Activated CD4-positive, CD25-positive, alpha-beta regulatory T cell treated with anti-CD3 and anti-CD28 coated beads, Interleukin-2, amount 50 U/mL, for 72 hours (primary cell): ENCODE measurements around the gene NFE2L3.
"Not testable (repeated sequence)": the region's sequence is repeated elsewhere in the genome, so short reads cannot be mapped to it uniquely, and the experiment has no call there.

Experiments used
- DNase-seq: peaks from one replicate; pipeline ENCODE4 v3.0.0; 2021

The NFE2L3 gene

DNA sequence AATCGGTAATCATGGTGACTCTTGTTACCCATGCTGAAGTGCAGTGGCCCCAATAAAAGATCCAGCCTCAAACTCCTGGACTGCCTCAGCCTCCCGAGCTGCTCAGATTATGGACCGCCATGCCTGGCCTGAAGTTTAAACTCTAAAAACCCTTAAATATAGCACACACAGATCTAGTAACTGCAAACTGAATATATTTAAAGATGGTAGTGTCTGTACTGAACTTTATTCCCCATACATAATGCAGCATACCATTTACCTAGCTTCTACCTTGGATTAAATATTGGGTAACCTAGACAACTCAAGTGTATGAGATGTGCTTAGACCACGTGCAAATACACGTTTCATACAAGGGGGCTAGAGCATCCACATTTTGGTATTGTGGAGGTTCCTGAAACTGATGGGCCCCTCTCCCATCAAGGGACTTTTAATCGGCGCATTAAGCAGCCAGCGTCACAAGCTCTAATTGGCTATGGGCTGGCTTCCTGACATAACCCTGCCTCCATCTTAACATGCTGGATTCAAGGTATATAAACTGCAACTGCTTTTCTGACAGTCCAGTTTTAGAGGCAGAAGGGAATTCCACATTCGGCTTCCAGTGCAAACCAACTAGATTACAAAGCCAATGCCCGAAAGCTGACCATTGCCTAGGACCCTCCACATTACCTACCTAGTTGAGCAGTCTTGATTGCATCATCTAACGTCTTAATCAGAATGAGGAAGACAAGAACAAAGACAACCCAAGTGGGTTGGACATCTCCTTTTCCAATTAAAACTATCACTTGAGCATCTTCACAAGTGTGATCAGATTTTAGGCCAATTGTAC lies 35.6 kb downstream of the NFE2L3 start:
- DNase-seq, result no peak

- no peak for DNase-seq
Measured at GRCh38 chr7:26188206-26188956, 36.4 kb downstream of the NFE2L3 start.

DNA sequence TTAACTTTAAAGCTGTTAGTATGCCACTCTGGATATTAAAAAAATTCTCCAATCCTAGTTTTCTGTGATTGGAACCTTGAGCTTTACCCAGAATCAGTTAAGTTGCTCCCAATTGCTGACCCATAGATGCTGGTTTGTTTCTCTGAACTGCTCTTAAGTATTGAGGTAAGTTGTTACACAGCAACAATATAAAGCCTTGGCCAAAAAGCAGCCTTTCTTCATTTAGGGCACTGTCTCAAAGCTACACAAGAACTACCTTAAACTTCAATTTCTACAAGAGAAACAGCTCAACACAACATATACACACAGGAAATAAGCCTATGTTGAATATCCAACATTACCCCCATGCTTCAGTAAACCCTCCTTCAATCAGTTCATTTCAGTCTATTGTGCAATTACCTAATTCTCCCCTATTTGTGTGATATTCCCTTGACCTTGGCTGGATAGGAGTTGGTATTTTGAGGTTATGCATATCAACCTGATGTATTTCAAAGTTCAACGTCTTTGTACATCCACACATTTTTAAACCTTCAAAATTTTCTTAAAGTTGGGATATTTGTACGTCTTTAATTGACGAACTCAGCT lies 37.1 kb downstream of the NFE2L3 start:
- no peak for DNase-seq

- no peak for DNase-seq
Measured at GRCh38 chr7:26189697-26190096, 37.7 kb downstream of the NFE2L3 start.

DNA sequence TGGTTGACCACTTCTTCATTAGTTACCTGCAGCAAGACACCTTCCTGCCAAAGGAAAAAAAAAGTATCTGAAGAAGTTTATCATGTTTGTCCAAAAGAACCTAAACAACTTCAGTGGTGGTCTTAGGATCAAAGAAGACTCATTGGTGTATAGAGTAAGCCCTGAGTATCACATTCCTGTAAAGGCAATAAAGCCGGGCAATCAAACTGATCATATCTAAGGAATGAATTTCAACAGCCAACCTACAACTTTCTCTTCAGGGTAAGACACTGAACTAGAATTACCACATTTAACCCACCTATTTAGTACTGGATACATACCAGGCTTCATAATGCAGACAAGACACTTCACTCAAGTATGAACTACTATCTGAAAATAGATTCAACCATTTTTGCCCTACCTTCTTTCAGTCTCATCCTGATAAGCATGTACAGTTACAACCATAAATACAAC lies 38.4 kb downstream of the NFE2L3 start:
- no peak for DNase-seq

DNA sequence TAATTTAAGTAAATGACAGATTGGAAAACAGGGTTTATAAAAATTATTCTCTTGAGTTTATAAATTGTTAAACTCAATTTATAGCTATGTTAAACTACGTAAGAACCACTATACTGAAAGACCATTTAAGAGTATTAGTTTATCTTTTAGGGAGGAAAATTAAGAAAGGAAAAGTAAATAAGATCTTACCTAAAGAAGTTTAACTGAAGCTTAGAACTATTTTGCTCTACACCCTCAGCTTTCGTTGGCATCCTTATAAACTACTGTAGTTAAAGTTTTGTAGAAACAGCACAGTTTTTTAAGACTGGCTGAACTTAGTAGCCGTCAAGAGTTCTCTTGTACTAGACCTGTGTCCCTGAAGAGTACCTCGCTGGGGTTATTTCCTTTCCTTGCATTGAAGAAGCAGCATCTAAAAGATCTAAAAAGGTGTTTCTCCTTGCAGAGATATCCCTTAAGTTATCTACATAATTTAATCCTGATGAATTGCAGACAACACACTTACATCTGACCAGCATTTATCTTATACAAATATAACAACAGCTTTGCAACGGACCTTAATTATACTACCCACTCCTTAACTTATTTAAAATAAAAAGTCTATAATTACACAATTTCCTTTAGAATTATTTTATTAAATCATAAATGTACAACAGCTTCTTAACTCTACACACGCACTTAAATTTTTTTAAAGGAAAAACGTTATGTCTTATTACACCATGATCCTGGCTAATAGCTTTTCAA lies 39.4 kb downstream of the NFE2L3 start:
- no peak for DNase-seq

- no peak for DNase-seq
Measured at GRCh38 chr7:26191974-26192479, 40.0 kb downstream of the NFE2L3 start.

- no peak for DNase-seq
Measured at GRCh38 chr7:26192485-26193087, 40.6 kb downstream of the NFE2L3 start.

DNA sequence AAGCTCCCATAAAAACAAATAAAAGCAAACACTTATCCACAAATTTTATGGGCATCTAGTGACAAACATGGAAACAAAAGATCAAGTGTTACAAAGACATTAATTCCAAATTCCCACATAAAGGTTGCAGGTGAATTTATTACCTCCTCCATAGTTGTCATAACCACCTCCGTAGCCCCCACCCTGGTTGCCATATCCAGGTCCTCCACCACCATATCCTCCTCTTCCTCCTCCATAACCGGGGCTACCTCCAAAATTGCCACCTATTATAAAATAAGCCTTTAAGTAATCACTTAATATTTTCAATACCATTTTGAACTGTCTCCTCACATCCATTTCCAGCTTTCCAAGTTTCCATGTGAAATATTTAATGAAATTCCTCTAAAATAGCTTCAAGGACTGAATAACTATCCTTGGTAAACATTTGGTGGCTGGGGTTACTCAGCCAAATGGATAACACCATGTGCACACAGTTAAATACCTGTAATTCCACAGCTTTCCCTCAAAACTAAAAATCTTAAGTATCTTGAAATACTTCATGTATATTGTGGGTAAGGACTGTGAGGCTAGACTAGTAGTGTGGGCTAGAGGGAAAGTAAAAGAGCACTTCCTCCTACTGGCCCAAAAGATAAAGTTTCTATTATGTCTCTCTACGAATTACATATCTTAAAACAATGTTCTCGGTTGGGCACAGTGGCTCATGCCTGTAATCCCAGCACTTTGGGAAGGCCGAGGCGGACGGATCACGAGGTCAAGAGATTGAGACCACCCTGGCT lies 41.6 kb downstream of the NFE2L3 start:
- no peak for DNase-seq

- not testable (repeated sequence) for DNase-seq
Measured at GRCh38 chr7:26194764-26195163, 42.8 kb downstream of the NFE2L3 start.

DNA sequence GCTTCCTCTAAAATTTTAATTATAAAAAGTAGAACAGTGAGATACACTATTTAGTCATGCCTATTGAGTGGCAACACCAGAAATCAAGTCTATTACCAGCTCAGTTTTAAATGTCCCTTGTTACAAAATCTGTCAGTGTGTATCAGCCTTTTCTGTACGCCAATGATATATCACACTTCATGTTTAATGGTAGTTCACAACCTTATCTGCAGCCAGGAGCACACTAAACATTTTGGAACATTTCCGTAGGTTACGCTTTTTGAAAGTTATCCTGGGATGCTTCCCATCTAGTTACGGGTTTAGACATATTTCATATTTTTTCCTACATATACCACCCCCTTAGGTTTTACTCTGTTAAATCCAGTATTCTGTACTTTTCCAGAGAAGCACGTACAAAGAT lies 43.2 kb downstream of the NFE2L3 start:
- no peak for DNase-seq

DNA sequence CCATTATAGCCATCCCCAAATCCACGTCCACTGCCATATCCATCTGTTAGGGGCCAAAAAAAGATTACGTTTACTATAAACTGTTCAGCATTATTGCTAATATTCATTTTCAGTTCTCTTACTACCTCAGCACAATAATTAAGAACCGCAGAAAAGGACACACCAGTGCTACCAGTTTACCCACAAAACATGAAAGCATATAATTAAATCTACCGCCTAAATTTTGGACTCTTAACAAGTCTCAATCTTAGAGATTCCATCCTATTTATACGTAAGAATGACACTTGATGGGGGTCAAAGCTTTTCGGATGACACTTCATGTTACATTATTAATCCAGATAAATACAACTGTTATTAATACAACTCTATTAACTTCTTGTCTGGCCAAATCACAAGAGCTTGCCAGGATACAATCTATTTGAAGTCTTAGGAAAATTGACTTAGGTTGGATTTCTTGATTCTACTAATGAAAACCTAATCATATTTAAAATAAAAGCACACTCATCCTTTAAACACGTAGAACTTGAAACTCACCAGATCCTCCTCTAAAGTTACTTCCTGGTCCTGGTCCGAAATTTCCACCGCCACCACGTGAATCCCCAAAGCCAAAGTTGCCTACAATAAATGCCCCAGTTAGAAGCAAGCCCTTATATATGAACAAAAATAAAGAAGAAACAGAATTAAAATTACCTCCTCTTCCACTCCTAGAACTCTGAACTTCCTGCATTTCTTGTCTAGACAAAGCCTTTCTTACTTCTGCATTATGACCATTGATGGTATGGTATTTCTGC lies 44.1 kb downstream of the NFE2L3 start:
- DNase-seq, result no peak

DNA sequence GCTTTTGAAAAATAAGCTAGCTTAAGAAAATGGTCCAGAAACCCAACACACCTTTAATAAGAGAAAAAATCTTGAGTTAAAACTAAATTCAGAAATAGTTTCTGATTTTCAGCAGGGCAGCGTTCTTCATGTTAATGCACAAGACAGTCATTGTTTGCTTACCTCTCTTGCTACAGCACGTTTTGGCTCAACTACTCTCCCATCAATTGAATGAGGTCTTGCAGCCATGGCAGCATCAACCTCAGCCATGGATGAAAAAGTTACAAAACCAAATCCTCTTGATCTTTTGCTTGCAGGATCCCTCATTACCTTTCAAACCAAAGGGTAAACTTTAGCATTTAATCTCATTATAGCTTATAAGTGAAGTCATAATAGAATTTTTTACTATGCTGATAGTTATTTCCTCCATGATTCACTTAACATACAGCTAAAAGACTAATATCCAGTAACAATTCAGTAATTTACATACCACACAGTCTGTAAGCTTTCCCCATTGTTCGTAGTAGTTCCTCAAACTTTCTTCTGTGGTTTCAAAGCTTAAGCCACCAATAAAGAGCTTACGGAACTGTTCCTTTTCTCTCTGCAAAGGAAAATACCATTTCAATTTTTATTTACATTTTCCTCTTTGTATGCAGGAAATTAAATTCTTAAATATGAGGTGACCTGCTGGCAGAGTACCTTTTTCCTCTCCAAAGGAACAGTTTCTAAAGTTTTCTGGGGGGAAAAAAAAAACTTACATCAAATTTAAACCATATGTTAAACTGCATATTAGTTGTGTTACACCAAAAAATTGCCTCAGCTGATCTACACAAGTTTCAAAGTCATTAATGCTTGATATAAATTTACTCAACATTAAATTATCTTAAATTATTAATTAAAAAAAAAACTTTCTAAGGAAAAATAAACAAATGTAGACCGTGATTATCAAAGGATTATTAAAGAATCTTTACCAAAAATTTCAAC lies 45.4 kb downstream of the NFE2L3 start:
- DNase-seq, result no peak

- DNase-seq, result no peak
Measured at GRCh38 chr7:26198133-26198780, 46.3 kb downstream of the NFE2L3 start.

GRCh38 chr7:26198781-26199169 lies 46.8 kb downstream of the NFE2L3 start:
- DNase-seq, result no peak

DNA sequence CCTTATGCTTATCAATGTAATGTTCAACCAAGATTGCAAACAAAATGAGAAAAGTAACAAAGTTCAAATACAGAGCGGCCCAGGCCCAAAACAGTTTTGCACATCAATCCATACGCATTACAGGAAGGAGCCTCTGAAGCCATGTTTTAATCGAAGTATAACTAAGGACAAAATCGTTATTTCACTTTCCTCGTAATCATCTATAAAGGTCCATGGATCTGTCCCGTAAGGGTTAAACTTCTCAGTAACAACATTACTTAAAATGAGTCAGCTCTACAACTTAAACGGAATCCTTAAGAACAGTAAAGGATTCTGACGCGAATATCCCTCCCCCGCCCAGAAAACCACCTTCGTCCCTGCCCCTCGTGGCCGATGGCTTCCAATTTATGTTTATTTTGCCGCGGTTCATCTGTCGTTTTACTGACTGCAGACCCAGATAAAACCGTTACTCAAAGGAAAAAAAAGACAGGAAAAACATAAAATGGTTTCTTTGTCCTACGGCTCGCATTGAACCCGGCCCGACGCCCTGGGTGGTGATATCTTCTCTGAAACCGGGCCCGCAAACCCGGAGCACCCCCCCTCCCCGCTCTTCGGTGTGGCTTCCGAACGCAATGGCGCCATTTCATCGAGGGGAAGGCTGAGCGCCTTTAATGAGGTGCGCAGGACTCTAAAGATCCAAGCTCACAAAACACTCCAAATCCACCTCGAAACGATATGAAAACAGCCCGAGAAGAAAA lies 47.5 kb downstream of the NFE2L3 start:
- DNase-seq, result peak; percentile 71

DNA sequence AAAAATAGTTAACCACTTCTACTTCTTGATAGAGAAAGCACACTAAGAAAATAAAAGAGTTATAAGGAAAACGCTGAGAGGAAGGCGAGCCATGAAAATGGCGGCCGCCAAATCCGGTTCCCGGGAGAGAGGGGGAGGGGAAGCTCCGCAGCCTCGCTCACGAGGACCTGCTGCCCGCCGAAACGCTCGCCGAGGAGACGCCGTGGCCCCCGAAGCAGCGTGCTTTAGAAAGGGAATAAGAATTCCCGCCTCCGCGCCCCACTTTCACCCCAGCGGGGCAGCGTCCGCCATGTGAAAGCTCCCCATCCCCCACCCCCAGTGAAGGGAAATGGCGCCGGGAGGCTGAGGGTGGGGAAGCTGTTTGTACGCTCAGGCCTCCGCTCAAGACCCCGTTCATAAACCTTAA lies 48.0 kb downstream of the NFE2L3 start:
- peak; percentile 80 for DNase-seq
